Nephron progenitor cell (in vitro differentiated cells): ENCODE data around the gene CRHR2.

Source experiments
- DNase-seq: peaks from one replicate; pipeline ENCODE4 v3.0.0; 2021
- H3K27ac Mint-ChIP-seq: 2 replicates; pipeline ENCODE4 v1.8.0; 2021; ENCODE audit warnings: mild to moderate bottlenecking, moderate library complexity, mixed read lengths
- H3K27me3 Mint-ChIP-seq: 2 replicates; pipeline ENCODE4 v1.8.0; 2021; ENCODE audit warnings: mild to moderate bottlenecking, low read depth, mixed read lengths; ENCODE audit not compliant: poor library complexity
- H3K36me3 Mint-ChIP-seq: 2 replicates; pipeline ENCODE4 v1.8.0; 2021; ENCODE audit warnings: low read depth, mixed read lengths
- H3K4me1 Mint-ChIP-seq: 2 replicates; pipeline ENCODE4 v1.8.0; 2021; ENCODE audit warnings: mixed read lengths
- H3K4me3 Mint-ChIP-seq: 2 replicates; pipeline ENCODE4 v1.8.0; 2021; ENCODE audit warnings: mild to moderate bottlenecking, moderate library complexity, mixed read lengths
- H3K9me3 Mint-ChIP-seq: 2 replicates; pipeline ENCODE4 v1.8.0; 2021; ENCODE audit warnings: mild to moderate bottlenecking, moderate library complexity, mixed read lengths
- CTCF ChIP-seq: fragments of 200-600 bp; sonication (generic); IDR thresholded peaks from 2 replicates; pipeline ENCODE4 v1.5.0; 2021; ENCODE audit warnings: antibody characterized with exemption

The CRHR2 gene

GRCh38 chr7:30682212-30683083, at the start of gene CRHR2:
CRHR2 (minus strand) TSS chr7:30682456; CDS start chr7:30682280, 176 bp downstream.
- peak; percentile 50 for TF ChIP-seq CTCF
- peak within 1 kb of the TSS; percentile 81 for H3K4me3 Mint-ChIP-seq
- H3K36me3 Mint-ChIP-seq = peaks cover 5% of the 10 kb centered on the region
- H3K9me3 Mint-ChIP-seq = no peaks in the 10 kb centered on the region
- H3K27me3 Mint-ChIP-seq = peaks cover 79% of the 10 kb centered on the region
- H3K27ac Mint-ChIP-seq = no peak within 1 kb of the TSS
- peak; percentile 74 for DNase-seq
- peaks cover 27% of the 10 kb centered on the region for H3K4me1 Mint-ChIP-seq

- H3K27me3 Mint-ChIP-seq = peaks cover 33% of the 10 kb centered on the region
- peaks cover 33% of the 10 kb centered on the region for H3K4me1 Mint-ChIP-seq
- no peak for TF ChIP-seq CTCF
- DNase-seq = no peak
- H3K9me3 Mint-ChIP-seq = peaks cover 4% of the 10 kb centered on the region
- H3K27ac Mint-ChIP-seq = peak overlapping the region; percentile 23
- peaks cover 8% of the 10 kb centered on the region for H3K36me3 Mint-ChIP-seq
- H3K4me3 Mint-ChIP-seq = no peak overlapping the region
These were observed 49.3 kb upstream of the CRHR2 start for GRCh38 chr7:30731581-30731980.

GRCh38 chr7:30730996-30731395, 48.7 kb upstream of the CRHR2 start:
- TF ChIP-seq CTCF = no peak
- Mint-ChIP-seq H3K27ac (peak overlapping the region; percentile 23), H3K9me3 (peaks cover under 1% of the 10 kb centered on the region), H3K36me3 (peaks cover 8% of the 10 kb centered on the region), H3K27me3 (peaks cover 30% of the 10 kb centered on the region), H3K4me1 (peaks cover 34% of the 10 kb centered on the region), H3K4me3 (no peak overlapping the region)
- DNase-seq = no peak

GRCh38 chr7:30730097-30730496, 47.8 kb upstream of the CRHR2 start:
- DNase-seq = no peak
- Mint-ChIP-seq H3K4me1 (peaks cover 41% of the 10 kb centered on the region), H3K9me3 (no peaks in the 10 kb centered on the region), H3K36me3 (peaks cover 7% of the 10 kb centered on the region), H3K27ac (no peak overlapping the region), H3K4me3 (no peak overlapping the region), H3K27me3 (peaks cover 30% of the 10 kb centered on the region)
- TF ChIP-seq CTCF = no peak

GRCh38 chr7:30729642-30730041, 47.4 kb upstream of the CRHR2 start:
- peaks cover 3% of the 10 kb centered on the region for H3K36me3 Mint-ChIP-seq
- no peak overlapping the region for H3K27ac Mint-ChIP-seq
- H3K4me3 Mint-ChIP-seq = no peak overlapping the region
- TF ChIP-seq CTCF = no peak
- no peaks in the 10 kb centered on the region for H3K9me3 Mint-ChIP-seq
- H3K4me1 Mint-ChIP-seq = peaks cover 41% of the 10 kb centered on the region
- peaks cover 26% of the 10 kb centered on the region for H3K27me3 Mint-ChIP-seq
- no peak for DNase-seq
